SU-DHL-6 (cell line): Measurements from ENCODE around the gene DOCK10.

Experiments used
- H2AFZ ChIP-seq: fragments of 200-600 bp; sonication (generic); 2 replicates; pipeline ENCODE4 v1.6.1; 2014; ENCODE audit warnings: low read depth, mild to moderate bottlenecking, moderate library complexity, mixed read lengths, antibody characterized with exemption, low read length; ENCODE audit not compliant: severe bottlenecking
- H3F3A ChIP-seq: fragments of 200-600 bp; shearing (Covaris generic); 2 replicates; pipeline ENCODE4 v1.6.0; 2016; ENCODE audit warnings: antibody characterized with exemption, mild to moderate bottlenecking; ENCODE audit not compliant: insufficient read depth
- H3K27ac ChIP-seq: fragments of 200-600 bp; sonication (generic); 2 replicates; pipeline ENCODE4 v1.5.1; 2016; ENCODE audit warnings: low read depth, mild to moderate bottlenecking, low read length, moderate library complexity, mixed read lengths
- H3K27me3 ChIP-seq: fragments of 200-600 bp; sonication (generic), shearing (Covaris generic); 2 replicates; pipeline ENCODE4 v1.6.0; 2014; ENCODE audit warnings: mild to moderate bottlenecking, low read length
- H3K36me3 ChIP-seq: fragments of 200-600 bp; sonication (generic); 2 replicates; pipeline ENCODE4 v1.6.1; 2014; ENCODE audit warnings: mild to moderate bottlenecking, low read length, mixed read lengths
- H3K4me2 ChIP-seq: fragments of 300-600, 200-600 bp; shearing (Covaris generic), sonication (generic); 2 replicates; pipeline ENCODE4 v1.6.0; 2014; ENCODE audit warnings: low read length, low read depth, mild to moderate bottlenecking; ENCODE audit not compliant: poor library complexity, severe bottlenecking
- H3K4me3 ChIP-seq: fragments of 200-600 bp; sonication (generic); 2 replicates; pipeline ENCODE4 v1.5.1; 2014; ENCODE audit warnings: antibody characterized with exemption, low read length, mild to moderate bottlenecking, mixed read lengths; ENCODE audit not compliant: insufficient read depth, poor library complexity, severe bottlenecking
- H3K79me2 ChIP-seq: fragments of 200-600 bp; sonication (generic); 2 replicates; pipeline ENCODE4 v1.6.1; 2014; ENCODE audit warnings: mild to moderate bottlenecking, low read length, moderate library complexity; ENCODE audit not compliant: insufficient read depth
- H3K9ac ChIP-seq: fragments of 200-600 bp; sonication (generic); 2 replicates; pipeline ENCODE4 v1.7.0; 2014; ENCODE audit warnings: mild to moderate bottlenecking, low read length
- H3K9me2 ChIP-seq: fragments of 200-600 bp; sonication (generic); replicated peaks from 2 replicates; pipeline ENCODE4 v1.6.1; 2014; ENCODE audit warnings: low read length; ENCODE audit not compliant: insufficient read depth
- H3K9me3 ChIP-seq: fragments of 200-600 bp; sonication (generic); 2 replicates; pipeline ENCODE4 v1.6.1; 2014; ENCODE audit warnings: low read length, mixed read lengths; ENCODE audit not compliant: insufficient read depth
- H4K20me1 ChIP-seq: fragments of 200-600 bp; sonication (generic); 2 replicates; pipeline ENCODE4 v1.6.1; 2014; ENCODE audit warnings: low read depth, mild to moderate bottlenecking, antibody characterized with exemption, low read length, moderate library complexity, mixed read lengths
- CTCF ChIP-seq: fragments of 200-600 bp; sonication (generic); IDR thresholded peaks from one replicate; pipeline ENCODE4 v1.5.1; 2017; ENCODE audit warnings: antibody characterized with exemption, mild to moderate bottlenecking, low read length, moderate library complexity; ENCODE audit not compliant: insufficient read depth, poor library complexity, severe bottlenecking
- EZH2phosphoT487 ChIP-seq: fragments of 200-600 bp; sonication (generic), shearing (Covaris generic); conservative IDR thresholded peaks from 2 replicates; pipeline ENCODE4 v1.6.1; 2018; ENCODE audit warnings: mild to moderate bottlenecking, antibody characterized with exemption, low read length, moderate library complexity, mixed read lengths

The DOCK10 gene

GRCh38 chr2:224995419-224995818 lies 46.8 kb downstream of the DOCK10 start:
- H2AFZ ChIP-seq: no peak overlapping the region
- no peaks in the 10 kb centered on the region for H3K79me2 ChIP-seq
- H4K20me1 ChIP-seq: no peaks in the 10 kb centered on the region
- no peak overlapping the region for H3K9ac ChIP-seq
- no peaks in the 10 kb centered on the region for H3K9me2 ChIP-seq
- no peaks in the 10 kb centered on the region for H3F3A ChIP-seq
- no peaks in the 10 kb centered on the region for H3K9me3 ChIP-seq
- no peak overlapping the region for H3K4me3 ChIP-seq
- no peak overlapping the region for H3K27ac ChIP-seq
- no peak for TF ChIP-seq EZH2phosphoT487
- no peak for TF ChIP-seq CTCF
- no peak overlapping the region for H3K4me2 ChIP-seq
- H3K36me3 ChIP-seq: no peaks in the 10 kb centered on the region
- H3K27me3 ChIP-seq: no peaks in the 10 kb centered on the region

GRCh38 chr2:224994242-224994823 lies 47.9 kb downstream of the DOCK10 start:
- no peak for TF ChIP-seq CTCF
- Histone ChIP-seq H3K9me3 (no peaks in the 10 kb centered on the region), H3K79me2 (no peaks in the 10 kb centered on the region)

GRCh38 chr2:224990710-224991109 lies 51.6 kb downstream of the DOCK10 start:
- Histone ChIP-seq H2AFZ (no peak overlapping the region), H3K4me2 (no peak overlapping the region), H3K9me2 (no peaks in the 10 kb centered on the region), H3K27ac (no peak overlapping the region), H3K9ac (no peak overlapping the region), H3K36me3 (no peaks in the 10 kb centered on the region), H4K20me1 (no peaks in the 10 kb centered on the region), H3K27me3 (no peaks in the 10 kb centered on the region), H3F3A (no peaks in the 10 kb centered on the region), H3K79me2 (no peaks in the 10 kb centered on the region), H3K9me3 (no peaks in the 10 kb centered on the region), H3K4me3 (no peak overlapping the region)
- TF ChIP-seq CTCF (no peak), EZH2phosphoT487 (no peak)

More at GRCh38 chr2:224994242-224994823, 47.9 kb downstream of the DOCK10 start:
- Histone ChIP-seq H3K36me3 (no peaks in the 10 kb centered on the region), H3F3A (no peaks in the 10 kb centered on the region), H3K4me3 (no peak overlapping the region), H3K27ac (no peak overlapping the region), H3K4me2 (no peak overlapping the region), H2AFZ (no peak overlapping the region), H3K27me3 (no peaks in the 10 kb centered on the region), H3K9ac (no peak overlapping the region), H3K9me2 (no peaks in the 10 kb centered on the region), H4K20me1 (no peaks in the 10 kb centered on the region)
